GM19452 (cell line): ENCODE data around the gene CAPRIN1.
"Not testable (repeated sequence)": the region's sequence is repeated elsewhere in the genome, so short reads cannot be mapped to it uniquely, and the experiment has no call there.

Experiments used
- ATAC-seq: cut with Tn5 transposase; IDR thresholded peaks from one replicate; pipeline ENCODE4 v1.9.1; 2021; ENCODE audit not compliant: unreplicated experiment

Gene CAPRIN1

GRCh38 chr11:34050581-34051348 lies 766 bp upstream of the CAPRIN1 start:
- no peak for ATAC-seq

GRCh38 chr11:34052036-34052607 lies 591 bp downstream of the CAPRIN1 start:
- peak; percentile 56 for ATAC-seq

GRCh38 chr11:34052608-34053160 lies 1.2 kb downstream of the CAPRIN1 start:
- ATAC-seq: no peak

- ATAC-seq: no peak
Measured at GRCh38 chr11:34053161-34053686, 1.7 kb downstream of the CAPRIN1 start.

GRCh38 chr11:34054351-34054750 lies 2.8 kb downstream of the CAPRIN1 start:
- not testable (repeated sequence) for ATAC-seq

GRCh38 chr11:34055218-34056000 lies 3.9 kb downstream of the CAPRIN1 start:
- ATAC-seq: no peak

GRCh38 chr11:34056672-34057071 lies 5.1 kb downstream of the CAPRIN1 start:
- ATAC-seq: no peak

- no peak for ATAC-seq
Measured at GRCh38 chr11:34063061-34063795, 11.7 kb downstream of the CAPRIN1 start.

- ATAC-seq: no peak
Measured at GRCh38 chr11:34064291-34064690, 12.8 kb downstream of the CAPRIN1 start.

- no peak for ATAC-seq
Measured at GRCh38 chr11:34065505-34066203, 14.1 kb downstream of the CAPRIN1 start.

GRCh38 chr11:34066766-34067165 lies 15.2 kb downstream of the CAPRIN1 start:
- ATAC-seq: not testable (repeated sequence)

- no peak for ATAC-seq
Measured at GRCh38 chr11:34067383-34068065, 16.0 kb downstream of the CAPRIN1 start.

GRCh38 chr11:34068111-34068510 lies 16.6 kb downstream of the CAPRIN1 start:
- ATAC-seq: no peak

- ATAC-seq: not testable (repeated sequence)
Measured at GRCh38 chr11:34071306-34071705, 19.8 kb downstream of the CAPRIN1 start.

- no peak for ATAC-seq
Measured at GRCh38 chr11:34072041-34072440, 20.5 kb downstream of the CAPRIN1 start.

- ATAC-seq: no peak
Measured at GRCh38 chr11:34072832-34073231, 21.3 kb downstream of the CAPRIN1 start.

GRCh38 chr11:34074391-34074790 lies 22.9 kb downstream of the CAPRIN1 start:
- ATAC-seq: no peak

GRCh38 chr11:34075178-34075820 lies 23.8 kb downstream of the CAPRIN1 start:
- ATAC-seq: no peak

- ATAC-seq: no peak
Measured at GRCh38 chr11:34080609-34081008, 29.1 kb downstream of the CAPRIN1 start.
